IPS DF 19.7 (cell line): Measurements from ENCODE around the gene KRTAP4-7.
"Not testable (repeated sequence)": the region's sequence is repeated elsewhere in the genome, so short reads cannot be mapped to it uniquely, and the experiment has no call there.

Experiments
- DNase-seq: peaks from one replicate; pipeline ENCODE4 v3.0.0-alpha.2; 2013; ENCODE audit warnings: low read depth, low spot score

The KRTAP4-7 gene

GRCh38 chr17:41065016-41065689 lies 18.8 kb upstream of the KRTAP4-7 start:
- DNase-seq = not testable (repeated sequence)

- no peak for DNase-seq
Measured at GRCh38 chr17:41065829-41066624, 17.9 kb upstream of the KRTAP4-7 start, which contains the start of gene KRTAP2-4. TSS of gene KRTAP2-4 (minus strand) at chr17:41065879. CDS start at chr17:41065845, 34 bp downstream.

- DNase-seq = no peak
Measured at GRCh38 chr17:41067281-41067680, 16.7 kb upstream of the KRTAP4-7 start.

- DNase-seq = no peak
Measured at GRCh38 chr17:41069031-41069430, 14.9 kb upstream of the KRTAP4-7 start.

GRCh38 chr17:41071606-41072360 lies 12.2 kb upstream of the KRTAP4-7 start:
- no peak for DNase-seq

GRCh38 chr17:41073676-41074075 lies 10.3 kb upstream of the KRTAP4-7 start:
- DNase-seq = no peak

- no peak for DNase-seq
Measured at GRCh38 chr17:41076788-41077187, 7.2 kb upstream of the KRTAP4-7 start.

GRCh38 chr17:41082626-41083025 lies 1.3 kb upstream of the KRTAP4-7 start:
- no peak for DNase-seq

GRCh38 chr17:41083427-41083826 lies 523 bp upstream of the KRTAP4-7 start:
- not testable (repeated sequence) for DNase-seq

GRCh38 chr17:41088760-41089352 lies 4.9 kb downstream of the KRTAP4-7 start:
- DNase-seq = not testable (repeated sequence)

- no peak for DNase-seq
Measured at GRCh38 chr17:41096055-41096454, 12.1 kb downstream of the KRTAP4-7 start.

GRCh38 chr17:41098042-41098441 lies 14.1 kb downstream of the KRTAP4-7 start, which contains the start of gene KRTAP4-8:
TSS of gene KRTAP4-8 (minus strand) at chr17:41098142. CDS start at chr17:41098084, 58 bp downstream.
- DNase-seq = no peak

- no peak for DNase-seq
Measured at GRCh38 chr17:41098481-41098880, 14.5 kb downstream of the KRTAP4-7 start.

GRCh38 chr17:41099682-41100480 lies 15.9 kb downstream of the KRTAP4-7 start:
- DNase-seq = not testable (repeated sequence)

GRCh38 chr17:41101586-41102259 lies 17.8 kb downstream of the KRTAP4-7 start, which contains the start of gene KRTAP4-16:
TSS of gene KRTAP4-16 (minus strand) at chr17:41102209. CDS start at chr17:41102209, 0 bp downstream.
- no peak for DNase-seq

GRCh38 chr17:41103896-41104295 lies 19.9 kb downstream of the KRTAP4-7 start:
- DNase-seq = no peak

GRCh38 chr17:41104386-41105038 lies 20.6 kb downstream of the KRTAP4-7 start:
- not testable (repeated sequence) for DNase-seq

- not testable (repeated sequence) for DNase-seq
Measured at GRCh38 chr17:41105347-41105746, 21.4 kb downstream of the KRTAP4-7 start, which contains the start of gene KRTAP4-9. TSS of gene KRTAP4-9 (plus strand) at chr17:41105389. CDS start at chr17:41105389, 0 bp downstream.

GRCh38 chr17:41107941-41108450 lies 24.0 kb downstream of the KRTAP4-7 start:
- no peak for DNase-seq
